ENCODE data around the gene CD84.
"Not testable (repeated sequence)": the region's sequence is repeated elsewhere in the genome, so short reads cannot be mapped to it uniquely, and the experiment has no call there.

CD84 gene

DNA sequence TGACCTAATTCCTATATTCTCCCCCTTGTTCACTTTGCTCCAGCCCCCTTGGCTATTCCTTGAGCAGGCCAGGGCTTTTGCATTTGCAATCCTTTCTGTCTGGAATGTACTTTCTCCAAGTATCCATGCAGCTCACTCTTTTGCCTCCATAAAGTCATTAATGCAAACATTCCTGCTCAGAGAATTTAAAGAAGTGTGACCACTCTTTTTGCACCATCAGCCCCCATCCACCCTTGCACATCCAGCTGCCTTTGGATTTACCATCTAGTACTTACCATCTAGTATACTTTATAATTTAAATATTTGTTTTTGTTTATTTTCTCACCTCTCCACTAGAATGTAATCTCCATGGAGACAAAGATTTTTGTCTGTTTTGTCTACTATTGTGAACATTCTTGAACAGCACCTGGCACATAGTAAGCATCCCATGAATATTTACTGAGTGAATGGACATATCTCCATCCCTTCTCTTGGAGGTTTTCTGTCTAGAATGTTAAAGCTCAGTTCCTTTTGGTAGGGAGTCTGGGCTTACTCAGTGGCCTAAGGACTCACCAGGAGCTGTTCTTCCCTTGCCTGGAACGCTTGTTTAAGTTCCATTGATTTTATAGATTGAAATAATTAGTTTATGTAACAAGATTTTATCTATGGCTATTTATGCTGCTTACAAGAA lies 78.8 kb downstream of the CD84 start:
- DNase-seq = no peak

- DNase-seq = no peak
Observed at GRCh38 chr1:160499631-160500030, 79.7 kb downstream of the CD84 start.

DNA sequence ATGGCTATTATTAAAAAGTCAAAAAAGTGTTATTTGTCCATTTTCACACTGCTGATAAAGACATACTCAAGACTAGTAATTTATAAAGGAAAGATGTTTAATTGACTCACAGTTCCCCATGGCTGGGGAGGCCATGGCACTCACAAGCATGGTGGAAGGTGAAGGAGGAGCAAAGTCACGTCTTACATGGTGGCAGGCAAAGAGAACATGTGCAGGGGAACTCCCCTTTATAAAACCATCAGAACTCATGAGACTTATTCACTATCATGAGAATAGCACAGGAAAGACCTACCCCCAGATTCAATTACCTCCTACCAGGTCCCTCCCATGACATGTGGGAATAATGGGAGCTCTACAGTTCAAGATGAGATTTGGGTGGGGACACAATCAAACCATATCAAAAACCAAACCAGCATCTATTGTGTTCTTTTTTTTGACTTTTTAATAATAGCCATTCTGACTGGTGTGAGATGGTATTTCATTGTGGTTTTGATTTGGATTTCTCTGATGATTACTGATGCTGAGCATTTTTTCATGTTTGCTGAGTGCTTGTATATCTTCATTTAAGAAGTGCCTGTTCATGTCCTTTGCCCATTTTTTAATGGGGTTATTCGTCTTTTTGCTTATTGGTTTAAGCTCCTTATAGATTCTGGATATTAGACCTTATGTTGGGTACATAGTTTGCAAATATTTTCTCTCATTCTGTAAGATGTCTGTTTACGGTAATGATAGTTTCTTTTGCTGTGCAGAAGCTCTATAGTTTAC lies 80.8 kb downstream of the CD84 start:
- DNase-seq = not testable (repeated sequence)

DNA sequence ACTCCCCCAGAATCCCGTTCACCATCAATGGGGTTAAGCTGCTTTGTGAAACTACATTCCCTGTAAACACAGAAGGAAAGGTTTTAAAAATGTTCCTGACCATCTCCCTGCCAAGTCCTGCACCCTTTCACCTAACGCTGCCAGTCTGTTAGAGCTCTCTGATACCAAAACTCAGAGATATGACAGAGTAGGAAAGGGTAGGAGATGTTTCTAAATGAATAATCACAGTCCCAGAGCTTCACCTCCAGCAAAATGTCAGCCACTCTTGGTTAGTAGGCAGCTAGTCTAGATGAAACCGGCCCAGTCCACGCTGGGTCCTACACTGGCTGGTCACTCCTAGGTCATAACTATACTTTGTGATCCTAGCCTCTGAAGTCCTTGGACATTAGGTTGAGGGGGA lies 83.0 kb downstream of the CD84 start:
- DNase-seq = no peak

- DNase-seq = no peak
Observed at GRCh38 chr1:160494620-160495019, 84.7 kb downstream of the CD84 start.

DNA sequence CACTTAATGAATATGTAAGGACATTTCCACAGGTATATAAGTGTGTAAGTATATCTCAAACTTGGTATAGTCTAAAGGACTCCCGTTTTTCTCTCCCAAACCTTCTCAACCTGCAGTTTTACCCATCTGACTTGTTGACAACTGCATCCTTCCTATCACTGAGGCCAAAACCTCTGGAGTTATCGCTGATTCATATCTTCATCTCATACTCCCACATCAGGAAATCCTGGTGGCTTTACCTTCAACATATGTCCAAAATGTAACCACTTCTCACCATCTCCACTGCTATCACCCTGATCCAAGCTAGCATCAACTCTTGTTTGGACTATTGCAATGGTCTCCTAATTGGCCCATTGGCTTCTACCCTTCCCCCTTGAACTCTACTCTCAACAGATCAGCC lies 86.7 kb downstream of the CD84 start:
- no peak for DNase-seq

DNA sequence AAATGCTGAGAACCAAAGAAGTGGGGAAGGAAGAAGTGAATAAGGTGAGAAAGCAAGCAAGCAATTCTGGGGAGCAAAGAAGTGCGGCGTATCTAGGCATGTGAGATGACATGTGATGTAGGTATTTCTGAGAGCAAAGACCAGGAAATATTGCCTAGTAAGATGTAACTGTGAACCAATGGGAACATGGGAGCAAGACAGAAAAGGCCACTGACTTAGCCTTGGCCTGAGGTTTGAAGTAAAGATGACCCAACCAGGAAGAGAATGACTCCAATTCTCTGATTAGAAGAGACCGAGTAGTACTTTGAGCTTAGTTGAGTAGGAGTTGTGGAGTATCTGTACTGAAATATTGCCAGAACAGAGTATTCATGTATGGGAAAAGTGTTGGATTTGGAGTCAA lies 87.3 kb downstream of the CD84 start:
- no peak for DNase-seq

Measured in SHP77 (cell line).